VCaP (cell line): Measurements from ENCODE around the gene PLEKHG4.

Experiments
- H3K27ac ChIP-seq: fragments of 450-650 bp; 2 replicates; pipeline ENCODE4 v1.5.1; 2017
- TF ChIP-seq, protein P1 (sequence below): fragments of 450-650 bp; conservative IDR thresholded peaks from 2 replicates; pipeline ENCODE4 v1.5.1; 2017; ENCODE audit warnings: mild to moderate bottlenecking, moderate library complexity

PLEKHG4 gene

DNA sequence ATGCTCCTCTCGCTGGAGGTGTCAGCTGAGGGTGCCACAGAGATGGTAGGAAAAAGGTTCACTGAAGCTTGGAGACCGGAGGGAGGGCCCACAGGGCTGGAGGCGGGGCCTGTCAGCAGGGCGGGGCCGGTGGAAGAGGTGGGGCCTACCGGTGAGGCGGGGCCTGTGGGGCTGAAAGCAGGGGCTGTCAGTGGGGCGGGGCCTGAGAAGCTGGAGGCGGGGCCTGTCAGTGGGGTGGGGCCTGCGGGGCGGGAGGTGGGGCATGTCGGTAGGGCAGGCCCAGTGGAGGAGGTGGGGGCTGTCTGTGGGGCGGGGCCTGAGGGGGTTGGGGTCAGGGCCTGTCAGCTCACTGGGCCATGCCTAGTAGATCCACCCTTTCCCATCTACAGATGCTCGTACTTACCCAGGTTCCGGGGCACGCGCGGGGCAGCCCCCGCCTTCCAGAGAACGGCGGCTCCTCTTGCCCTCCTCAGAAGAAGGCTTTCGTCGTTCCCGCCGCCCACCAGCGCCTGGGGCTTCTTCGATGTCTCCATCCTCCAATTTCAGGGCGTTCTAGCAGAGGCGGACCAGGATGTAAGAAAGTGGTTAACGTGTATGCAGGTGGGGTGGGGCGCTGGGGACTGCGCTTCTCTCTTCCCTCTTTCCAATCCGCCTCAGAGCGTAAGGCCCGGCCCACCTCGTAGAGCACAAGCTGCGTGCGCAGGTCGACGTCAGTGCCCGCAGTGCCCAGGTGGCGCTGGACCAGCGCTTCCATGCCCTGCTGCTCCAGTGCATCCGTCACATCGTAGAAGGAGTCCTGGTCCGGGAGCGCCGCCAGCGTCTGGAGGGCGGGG, 42.6 kb upstream of the PLEKHG4 start:
- TF ChIP-seq, protein P1, sequence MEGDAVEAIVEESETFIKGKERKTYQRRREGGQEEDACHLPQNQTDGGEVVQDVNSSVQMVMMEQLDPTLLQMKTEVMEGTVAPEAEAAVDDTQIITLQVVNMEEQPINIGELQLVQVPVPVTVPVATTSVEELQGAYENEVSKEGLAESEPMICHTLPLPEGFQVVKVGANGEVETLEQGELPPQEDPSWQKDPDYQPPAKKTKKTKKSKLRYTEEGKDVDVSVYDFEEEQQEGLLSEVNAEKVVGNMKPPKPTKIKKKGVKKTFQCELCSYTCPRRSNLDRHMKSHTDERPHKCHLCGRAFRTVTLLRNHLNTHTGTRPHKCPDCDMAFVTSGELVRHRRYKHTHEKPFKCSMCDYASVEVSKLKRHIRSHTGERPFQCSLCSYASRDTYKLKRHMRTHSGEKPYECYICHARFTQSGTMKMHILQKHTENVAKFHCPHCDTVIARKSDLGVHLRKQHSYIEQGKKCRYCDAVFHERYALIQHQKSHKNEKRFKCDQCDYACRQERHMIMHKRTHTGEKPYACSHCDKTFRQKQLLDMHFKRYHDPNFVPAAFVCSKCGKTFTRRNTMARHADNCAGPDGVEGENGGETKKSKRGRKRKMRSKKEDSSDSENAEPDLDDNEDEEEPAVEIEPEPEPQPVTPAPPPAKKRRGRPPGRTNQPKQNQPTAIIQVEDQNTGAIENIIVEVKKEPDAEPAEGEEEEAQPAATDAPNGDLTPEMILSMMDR, result no peak
- H3K27ac ChIP-seq, result no peak overlapping the region

- TF ChIP-seq, protein P1, result no peak
Observed at GRCh38 chr16:67237396-67238277, 41.7 kb upstream of the PLEKHG4 start.

GRCh38 chr16:67238278-67238575, 41.1 kb upstream of the PLEKHG4 start:
- H3K27ac ChIP-seq, result no peak overlapping the region
- TF ChIP-seq, protein P1, result no peak

More at GRCh38 chr16:67237396-67238277, 41.7 kb upstream of the PLEKHG4 start:
- H3K27ac ChIP-seq, result no peak overlapping the region

GRCh38 chr16:67238806-67239470, 40.4 kb upstream of the PLEKHG4 start:
- no peak overlapping the region for H3K27ac ChIP-seq
- TF ChIP-seq, protein P1, result no peak

DNA sequence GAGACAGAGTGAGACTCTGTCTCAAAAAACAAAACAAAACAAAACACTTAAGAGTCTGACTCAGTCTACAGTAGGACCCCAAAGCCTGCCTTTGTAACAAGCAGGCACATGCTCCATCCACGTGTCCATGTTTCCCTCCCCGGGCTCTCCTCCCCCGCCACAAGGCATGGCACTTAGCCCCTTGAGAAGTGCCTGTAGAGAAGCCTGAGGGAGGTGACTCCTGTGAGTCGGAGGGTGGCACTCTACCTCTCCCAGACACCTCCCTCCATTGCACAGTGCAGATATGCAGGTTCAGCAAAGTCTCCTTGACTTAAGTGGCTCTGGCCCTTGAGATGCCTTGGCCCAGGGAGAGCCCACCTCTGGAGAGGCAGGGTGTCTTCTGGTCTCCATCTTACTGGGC, 38.8 kb upstream of the PLEKHG4 start:
- TF ChIP-seq, protein P1, result no peak

GRCh38 chr16:67241008-67241900, 38.1 kb upstream of the PLEKHG4 start:
- H3K27ac ChIP-seq, result peak overlapping the region; percentile 67
- TF ChIP-seq, protein P1, result no peak

More for the DNA sequence above, 38.8 kb upstream of the PLEKHG4 start:
- peak overlapping the region; percentile 67; the same call in 1 of the 2 replicates for H3K27ac ChIP-seq
